DND-41 (cell line): ENCODE data around the gene GVQW3.

Experiments
- CTCF ChIP-seq: IDR thresholded peaks from 2 replicates; pipeline ENCODE4 v1.5.1; 2012; ENCODE audit warnings: borderline replicate concordance, low read length, moderate library complexity, mild to moderate bottlenecking; ENCODE audit not compliant: poor library complexity, severe bottlenecking; ENCODE audit errors: extremely low read depth
- EZH2 ChIP-seq: IDR thresholded peaks from 3 replicates; pipeline ENCODE4 v1.6.1; 2012; ENCODE audit warnings: borderline replicate concordance, low read depth, mild to moderate bottlenecking, moderate library complexity, low read length, inconsistent platforms; ENCODE audit not compliant: severe bottlenecking

GRCh38 chr11:76424891-76425290, 43.8 kb downstream of the GVQW3 start:
- TF ChIP-seq CTCF (no peak), EZH2 (no peak)
